ENCODE results near the gene APAF1. TPM values are rescaled to one million over a fixed set of nuclear protein-coding genes. Genes with fewer than 3 reads are reported as not detected.

Gene APAF1
- total RNA-seq, 3 donors from 2014 or later, result 4.8 to 9.2 (median 6.6) TPM

GRCh38 chr12:98772818-98773217, 127.7 kb downstream of the APAF1 start:
- no peaks in the 10 kb centered on the region for H3K4me1 Mint-ChIP-seq (ENCODE audit: low read depth)
- no peak for DNase-seq
- no peaks in the 10 kb centered on the region for H3K36me3 Mint-ChIP-seq (ENCODE audit: insufficient read depth)
- no peak for ATAC-seq
- H3K27me3 Mint-ChIP-seq (ENCODE audit: low read depth), result no peaks in the 10 kb centered on the region
- H3K9me3 Mint-ChIP-seq, result peaks cover 6% of the 10 kb centered on the region
- no peak overlapping the region for H3K4me3 Mint-ChIP-seq

- DNase-seq, result no peak
- Mint-ChIP-seq H3K4me3 (no peak overlapping the region), H3K4me1 (ENCODE audit: low read depth) (no peaks in the 10 kb centered on the region), H3K27me3 (ENCODE audit: low read depth) (no peaks in the 10 kb centered on the region), H3K36me3 (ENCODE audit: insufficient read depth) (no peaks in the 10 kb centered on the region), H3K9me3 (no peaks in the 10 kb centered on the region)
- no peak for ATAC-seq
Observed at GRCh38 chr12:98780261-98780660, 135.2 kb downstream of the APAF1 start.

DNA sequence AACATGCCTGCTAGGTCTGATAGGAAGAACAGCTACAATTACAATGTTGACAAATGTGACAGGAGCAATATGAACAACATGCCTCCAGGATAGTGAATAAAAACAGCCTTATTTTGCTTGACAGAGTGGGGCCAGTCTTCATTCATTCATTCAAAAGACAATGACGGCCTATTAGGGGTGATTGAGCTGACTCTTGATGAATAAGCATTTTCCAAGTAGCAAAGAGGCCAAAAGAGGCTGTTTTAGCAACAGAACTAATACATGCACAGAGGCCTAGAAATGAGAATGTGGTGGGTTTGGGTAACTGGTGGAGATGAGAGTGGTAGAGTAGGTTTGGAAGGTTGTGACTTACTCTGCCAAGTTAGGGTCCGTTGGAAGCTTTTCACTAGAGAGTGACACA, 138.3 kb downstream of the APAF1 start:
- Mint-ChIP-seq H3K9me3 (no peaks in the 10 kb centered on the region), H3K27me3 (ENCODE audit: low read depth) (peaks cover 2% of the 10 kb centered on the region), H3K4me1 (ENCODE audit: low read depth) (no peaks in the 10 kb centered on the region), H3K4me3 (no peak overlapping the region), H3K36me3 (ENCODE audit: insufficient read depth) (no peaks in the 10 kb centered on the region)
- ATAC-seq (no peak), DNase-seq (no peak)

Other genes with a start within 250 kb of the APAF1 start
- 100 to 1,000 TPM; 180 to 198 (median 187) TPM for gene TMPO, start 129.7 kb upstream of the APAF1 start, total RNA-seq
- gene SLC25A3, start 51.6 kb upstream of the APAF1 start, total RNA-seq, result 100 to 1,000 TPM; 658 to 671 (median 664) TPM
- 10 to 100 TPM; 12.0 to 14.5 (median 12.6) TPM for gene IKBIP, start 502 bp upstream of the APAF1 start, total RNA-seq

Data from activated T-cell treated with anti-CD3 and anti-CD28 coated beads, Interleukin-2, amount 50 U/mL, for 4 hours (primary cell).